Esophagus mucosa (tissue), 1 donor: Measurements from ENCODE around the gene TBC1D26. TPM values are rescaled to one million over a fixed set of nuclear protein-coding genes. Genes with fewer than 3 reads are reported as not detected.
"Not testable (repeated sequence)": the region's sequence is repeated elsewhere in the genome, so short reads cannot be mapped to it uniquely, and the experiment has no call there.

Source experiments
- ATAC-seq: fragments of 200-7000 bp; cut with Tn5 transposase; one replicate; pipeline ENCODE4 v1.9.1; 2020
- total RNA-seq: library from RNA; stranded (reverse); gene quantifications from one replicate; pipeline ENCODE4 v1.2.4, GENCODE V29; 2023
- donor health status: DM: yes; HTN: yes; CAD: no.

Gene TBC1D26
- not detected for total RNA-seq

DNA sequence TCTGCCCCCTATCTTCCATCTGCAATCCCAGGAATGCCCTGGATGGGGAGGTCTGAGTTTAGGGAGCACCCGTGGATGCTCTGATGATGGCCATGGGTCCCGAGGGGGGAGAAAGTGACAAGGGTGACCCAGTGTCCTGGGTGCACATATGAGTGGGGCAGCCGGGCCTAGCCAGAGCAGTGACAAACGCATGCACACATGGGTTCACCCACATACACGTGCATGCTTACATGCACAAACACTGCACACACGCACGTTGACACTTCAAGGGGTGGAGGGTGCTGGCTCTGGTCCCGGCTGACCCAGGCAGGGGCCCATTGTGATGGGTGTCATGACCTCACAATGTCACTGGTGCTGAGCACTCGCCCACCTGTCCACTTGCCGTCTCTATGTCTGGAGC lies at the start of gene TBC1D26:
TSS of gene TBC1D26 (plus strand) at position 384 of the 400 bp plus-strand sequence. CDS start 3,066 bp downstream, outside the sequence.
- not testable (repeated sequence) for ATAC-seq

DNA sequence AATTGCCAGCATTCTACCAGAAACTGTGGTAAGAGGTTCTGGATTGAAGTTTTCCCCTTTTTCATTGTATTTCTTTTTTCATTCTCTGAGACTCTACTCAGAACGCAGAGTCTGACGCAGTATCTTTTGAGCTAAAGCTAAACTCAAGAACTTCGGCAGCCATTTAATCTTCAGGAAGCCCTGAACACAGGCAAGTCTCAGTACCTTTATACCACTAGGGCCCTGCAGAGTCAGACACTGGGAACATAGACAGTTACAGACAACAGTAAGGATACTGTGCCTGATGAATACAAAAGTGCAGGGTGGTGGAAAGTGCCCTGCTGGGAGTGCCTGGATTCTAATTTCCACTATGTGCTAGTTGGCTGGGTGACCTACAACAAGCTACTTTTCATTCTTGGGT lies 48.9 kb upstream of the TBC1D26 start:
- not testable (repeated sequence) for ATAC-seq

DNA sequence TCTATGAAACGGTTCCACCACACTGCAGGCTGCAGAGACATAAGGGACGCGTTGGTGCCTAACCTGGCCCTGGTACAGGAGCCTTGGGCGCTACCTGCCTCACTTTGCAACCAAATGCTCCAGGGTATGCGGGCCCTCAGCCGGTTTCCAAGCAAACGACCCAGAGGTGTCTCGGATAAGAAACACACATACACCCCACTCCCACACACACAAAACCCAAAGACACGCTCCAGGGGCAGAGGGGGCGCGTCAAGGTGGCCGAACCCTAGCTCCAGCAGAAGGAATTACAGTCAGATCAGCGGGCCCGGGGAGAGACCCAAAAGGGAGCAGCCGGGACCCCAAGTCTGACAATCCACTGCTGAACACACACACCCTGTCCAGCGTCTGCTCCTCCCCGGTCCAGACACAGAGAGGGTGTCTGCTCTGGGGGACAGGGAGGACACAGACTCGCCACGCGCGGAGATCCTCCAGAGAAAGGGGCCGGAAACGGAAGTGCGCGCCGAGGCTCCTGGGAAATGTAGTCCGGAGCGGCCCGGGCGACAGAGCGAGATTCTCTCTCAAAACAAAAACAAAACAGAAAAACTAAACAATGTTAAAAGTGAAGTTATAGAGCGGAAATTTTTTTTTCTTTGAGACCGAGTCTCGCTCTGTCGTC lies 48.1 kb upstream of the TBC1D26 start, which contains the start of gene TRIM16:
TSS of gene TRIM16 (minus strand) at position 488 of the 655 bp plus-strand sequence. CDS start 32,702 bp downstream, outside the sequence.
- peak; percentile 84 for ATAC-seq

DNA sequence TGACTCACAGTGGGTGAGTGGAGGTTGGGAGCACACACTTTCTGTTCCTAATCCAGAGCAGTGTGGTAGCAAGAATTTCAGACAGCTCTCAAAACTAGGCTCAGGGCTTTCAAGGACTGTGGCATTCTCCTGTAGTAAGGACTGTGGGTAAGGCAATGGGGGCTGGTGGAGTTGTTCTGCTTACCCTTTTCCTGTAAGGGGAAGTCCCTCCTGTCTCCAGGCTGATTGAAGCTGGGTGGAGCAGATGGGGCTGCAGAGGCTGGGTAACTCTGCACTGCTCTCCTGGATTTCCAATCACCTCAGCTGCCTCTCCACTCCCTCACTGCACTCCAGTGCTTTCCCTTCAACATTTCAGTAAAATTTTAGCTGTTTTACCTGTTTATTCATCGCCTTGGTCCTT lies 44.6 kb upstream of the TBC1D26 start:
- ATAC-seq, result not testable (repeated sequence)

DNA sequence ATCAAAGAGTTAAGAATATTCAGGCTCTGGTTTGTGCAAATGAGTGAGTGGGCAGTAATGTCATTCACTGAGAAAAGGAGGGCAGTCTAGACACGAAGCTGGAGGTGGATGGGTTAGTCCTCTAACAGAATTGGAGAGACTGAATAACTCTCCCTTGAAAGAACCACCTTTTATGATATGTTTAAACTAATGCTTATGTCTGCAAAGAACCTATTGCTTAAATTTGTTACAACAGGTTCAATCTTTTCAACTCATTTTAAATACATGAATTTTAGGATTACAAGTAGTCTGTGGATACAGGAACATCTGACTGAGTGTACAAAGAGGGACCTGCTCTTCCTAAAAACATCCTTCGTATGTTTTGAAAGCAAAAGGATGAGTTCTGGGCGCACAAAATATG lies 33.1 kb upstream of the TBC1D26 start:
- ATAC-seq, result not testable (repeated sequence)

DNA sequence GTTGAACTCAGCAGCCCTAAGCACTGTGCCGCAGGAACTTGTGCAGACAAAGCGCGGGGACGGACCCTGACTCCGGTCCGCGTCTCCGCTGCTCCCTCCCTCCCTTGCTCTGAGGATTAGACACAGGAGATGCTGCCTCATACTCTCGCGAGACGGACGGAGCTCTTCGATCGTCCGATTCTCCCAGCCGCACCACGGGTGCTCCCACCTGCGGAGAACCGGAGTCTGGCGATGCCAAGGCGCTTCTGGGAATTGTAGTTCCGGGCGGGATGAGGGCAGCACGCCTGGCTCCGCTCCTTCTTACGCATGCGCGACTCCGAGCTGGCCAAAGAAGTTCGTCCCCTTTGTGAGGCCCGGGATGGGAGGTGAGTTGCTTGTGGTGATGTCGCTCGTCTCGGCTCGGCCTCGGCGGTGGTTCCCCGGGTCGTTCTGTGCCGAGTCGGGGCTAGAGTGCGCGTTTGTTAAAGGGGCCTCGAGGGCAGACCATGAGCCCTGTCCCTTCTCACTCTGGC lies 32.6 kb upstream of the TBC1D26 start, which contains the start of gene ZNF286A:
TSS of gene ZNF286A (plus strand) at position 340 of the 512 bp plus-strand sequence. CDS start 578 bp downstream, outside the sequence.
- peak; percentile 100 for ATAC-seq

DNA sequence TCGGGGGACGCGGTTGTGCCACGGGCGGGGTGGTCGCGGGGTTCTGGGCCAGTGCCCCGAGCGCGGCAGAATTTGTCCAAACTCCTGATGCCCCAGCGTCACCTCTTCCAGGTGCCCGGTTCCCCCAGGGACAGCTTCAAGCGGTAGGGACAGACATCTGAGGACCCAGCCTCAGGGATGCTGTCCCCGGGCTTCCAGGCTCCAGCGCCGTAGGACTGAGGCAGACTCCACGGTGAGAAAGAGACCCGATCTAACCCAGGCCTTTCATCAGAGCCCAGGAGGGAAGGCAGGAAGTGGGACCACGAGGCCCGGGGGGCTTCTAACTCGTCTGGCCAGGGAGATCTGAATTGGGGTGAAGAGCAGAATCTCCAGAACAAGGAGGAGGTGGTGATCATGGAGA lies 32.1 kb upstream of the TBC1D26 start:
- ATAC-seq, result peak; percentile 8

DNA sequence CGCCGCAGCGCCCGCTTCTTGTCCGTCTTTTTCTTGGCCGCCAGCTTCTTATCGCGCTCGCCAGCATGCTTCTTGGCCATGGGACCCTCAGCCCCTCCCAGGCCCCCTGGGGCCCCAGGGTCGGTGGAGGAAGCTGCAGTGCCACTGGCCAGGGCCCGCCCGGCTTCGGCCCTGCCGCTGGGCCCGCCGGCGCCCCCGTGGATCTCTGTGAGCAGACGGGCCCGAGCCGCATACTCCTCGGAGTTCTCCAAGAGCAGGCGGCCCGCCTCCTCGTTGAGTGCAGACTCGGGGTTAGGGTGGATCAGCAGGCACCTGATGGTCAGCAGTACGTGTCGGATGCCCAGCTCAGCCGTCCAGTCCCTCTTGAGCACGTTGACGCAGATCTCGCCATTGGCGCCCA lies 27.8 kb upstream of the TBC1D26 start:
- ATAC-seq, result not testable (repeated sequence)

DNA sequence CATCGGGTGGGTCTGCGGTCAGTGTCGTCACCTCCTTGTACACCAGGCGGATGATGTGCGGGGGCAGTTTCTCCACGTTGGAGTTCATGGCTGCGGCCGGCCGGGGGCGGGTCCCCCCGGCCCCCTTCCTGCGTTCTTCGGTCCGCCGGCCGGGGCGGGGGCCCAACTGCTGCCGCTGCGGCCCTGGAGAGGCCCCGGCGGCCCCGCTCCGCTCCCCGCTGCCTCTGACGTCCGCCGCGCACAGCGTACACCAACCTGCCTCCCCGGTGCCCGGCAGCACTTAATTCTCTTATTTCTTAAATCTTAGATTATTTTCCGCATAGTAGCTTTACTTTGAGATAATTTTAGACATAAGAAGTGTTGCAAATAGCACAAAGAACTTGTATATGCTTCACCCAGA lies 27.3 kb upstream of the TBC1D26 start:
- ATAC-seq, result not testable (repeated sequence)

DNA sequence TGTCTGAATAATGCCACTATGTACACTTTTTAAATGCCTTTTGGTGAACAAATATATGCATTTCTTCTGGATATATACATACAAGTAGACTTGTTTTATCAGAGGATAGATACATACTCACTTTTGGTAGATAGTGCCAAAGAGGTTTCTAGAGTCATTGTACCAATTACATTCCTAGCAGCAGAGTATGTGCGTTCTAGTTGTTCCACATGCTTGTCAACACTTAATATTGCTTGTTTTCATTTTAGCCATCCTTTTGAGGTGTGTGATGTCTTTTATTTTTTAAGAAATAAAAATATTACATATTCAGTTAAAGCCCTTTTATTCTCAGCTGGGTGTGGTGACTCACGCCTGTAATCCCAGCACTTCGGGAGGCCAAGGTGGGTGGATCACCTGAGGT lies 23.2 kb upstream of the TBC1D26 start:
- not testable (repeated sequence) for ATAC-seq

DNA sequence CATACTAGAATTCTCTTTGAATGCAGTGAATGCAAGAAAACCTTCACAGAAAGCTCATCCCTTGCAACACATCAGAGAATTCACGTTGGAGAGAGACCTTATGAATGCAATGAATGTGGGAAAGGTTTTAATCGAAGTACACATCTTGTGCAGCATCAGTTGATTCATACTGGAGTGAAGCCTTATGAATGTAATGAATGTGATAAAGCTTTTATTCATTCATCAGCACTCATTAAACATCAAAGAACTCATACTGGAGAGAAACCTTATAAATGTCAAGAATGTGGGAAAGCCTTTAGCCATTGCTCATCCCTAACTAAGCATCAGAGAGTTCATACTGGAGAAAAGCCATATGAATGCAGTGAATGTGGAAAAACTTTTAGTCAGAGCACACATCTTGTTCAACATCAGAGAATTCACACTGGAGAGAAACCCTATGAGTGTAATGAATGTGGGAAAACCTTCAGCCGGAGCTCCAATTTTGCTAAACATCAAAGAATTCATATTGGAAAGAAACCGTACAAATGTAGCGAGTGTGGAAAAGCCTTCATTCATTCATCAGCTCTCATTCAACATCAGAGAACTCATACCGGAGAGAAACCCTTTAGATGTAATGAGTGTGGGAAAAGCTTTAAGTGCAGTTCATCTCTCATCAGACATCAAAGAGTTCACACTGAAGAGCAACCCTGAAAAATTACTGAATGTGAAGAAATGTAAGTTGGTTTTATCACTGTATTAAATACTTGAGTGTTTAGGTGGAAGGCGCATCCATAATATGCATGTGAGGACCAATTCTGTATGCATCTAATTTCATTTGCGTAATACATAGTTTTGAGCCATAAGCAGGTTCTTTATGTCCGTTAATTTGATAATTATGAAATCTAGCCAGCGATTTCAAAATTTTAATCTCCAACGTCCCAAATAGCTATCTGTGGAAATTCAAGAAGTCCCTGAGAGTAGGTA lies 15.2 kb upstream of the TBC1D26 start:
- not testable (repeated sequence) for ATAC-seq

DNA sequence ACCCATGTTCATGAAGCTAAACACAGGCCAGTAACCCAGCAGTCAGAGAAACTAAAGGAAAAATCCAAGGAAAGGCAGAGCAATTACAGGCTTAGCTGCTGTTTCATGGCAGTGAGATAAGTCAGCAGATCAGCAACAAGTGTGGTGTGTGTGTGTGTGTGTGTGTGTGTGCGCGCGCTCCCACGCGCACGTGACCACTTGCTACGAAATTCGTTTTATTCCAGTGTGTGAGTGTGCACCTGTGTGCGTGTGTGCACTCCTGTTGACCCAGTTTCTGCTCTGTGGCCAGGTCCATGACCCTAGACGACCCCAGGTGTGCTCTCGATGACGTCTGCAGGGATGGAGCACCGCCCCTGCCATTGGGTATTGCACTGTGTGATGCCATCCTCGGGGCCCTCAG lies 1.5 kb upstream of the TBC1D26 start:
- not testable (repeated sequence) for ATAC-seq

DNA sequence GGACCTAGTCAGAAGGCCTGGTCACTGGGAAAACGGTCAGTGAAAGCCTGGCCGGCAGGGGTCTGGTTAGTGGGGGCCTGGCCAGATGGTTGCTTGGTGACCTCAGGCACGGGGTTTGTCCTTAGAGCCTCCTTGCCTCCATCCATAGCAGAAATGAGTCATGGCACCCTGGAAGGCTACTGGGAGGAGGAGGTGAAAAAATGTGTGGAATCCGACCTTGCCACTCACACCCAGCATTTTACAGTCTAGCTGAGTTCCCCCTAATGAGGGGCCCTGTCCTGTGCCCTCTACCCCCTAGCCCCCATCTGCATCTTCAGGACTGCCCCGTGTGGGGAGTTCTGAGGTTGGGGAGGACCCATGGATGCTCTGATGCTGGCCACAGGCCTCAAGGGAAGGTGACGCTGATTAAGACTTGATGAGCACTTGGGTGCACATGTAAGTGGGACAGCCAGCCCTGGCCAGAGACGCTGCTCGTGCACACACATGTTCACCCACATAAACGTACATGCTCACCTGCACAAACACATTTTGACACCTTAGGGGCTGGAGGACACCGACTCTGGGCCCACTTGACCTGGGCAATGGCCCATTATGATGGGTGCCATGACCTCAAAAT lies 1.2 kb downstream of the TBC1D26 start:
- not testable (repeated sequence) for ATAC-seq

DNA sequence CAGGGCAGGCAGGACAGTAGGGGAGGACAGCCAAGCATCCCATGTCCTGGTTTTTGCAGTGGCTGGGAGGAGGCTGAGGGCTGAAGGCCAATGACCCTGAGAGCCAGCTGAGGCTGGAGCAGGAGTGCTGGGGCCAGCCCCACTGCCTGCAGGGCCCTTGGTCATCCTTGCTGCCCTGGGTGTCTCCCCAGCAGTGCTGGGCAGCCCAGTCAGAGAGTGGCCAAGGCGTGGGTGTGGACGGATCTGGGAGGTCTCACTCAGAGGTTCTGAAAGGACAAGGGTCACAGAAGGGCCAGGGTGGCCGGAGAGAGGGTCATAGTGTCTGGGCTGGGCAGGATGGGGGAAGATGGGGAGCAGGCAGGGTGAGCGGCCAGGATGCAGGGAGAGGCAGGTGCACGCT lies 4.5 kb downstream of the TBC1D26 start:
- not testable (repeated sequence) for ATAC-seq

DNA sequence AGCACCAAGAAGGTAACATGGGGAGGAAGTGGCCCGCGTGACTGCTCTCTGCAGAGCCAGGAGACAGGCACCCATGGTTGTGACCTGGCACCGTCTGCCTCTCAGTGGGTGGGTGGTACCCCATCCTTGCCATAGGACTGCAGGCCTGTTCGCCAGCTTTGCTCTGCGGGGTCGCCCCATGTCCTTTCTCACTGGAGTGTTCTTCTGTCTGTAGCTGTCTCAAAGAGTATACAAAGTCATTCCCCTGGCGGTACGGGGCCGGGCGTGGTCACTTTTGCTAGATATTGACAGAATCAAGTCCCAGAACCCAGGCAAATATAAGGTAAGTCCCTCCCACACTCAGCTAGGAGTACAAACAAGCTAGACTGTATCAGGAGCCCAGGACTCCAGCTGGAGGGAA lies 6.0 kb downstream of the TBC1D26 start:
- no peak for ATAC-seq

DNA sequence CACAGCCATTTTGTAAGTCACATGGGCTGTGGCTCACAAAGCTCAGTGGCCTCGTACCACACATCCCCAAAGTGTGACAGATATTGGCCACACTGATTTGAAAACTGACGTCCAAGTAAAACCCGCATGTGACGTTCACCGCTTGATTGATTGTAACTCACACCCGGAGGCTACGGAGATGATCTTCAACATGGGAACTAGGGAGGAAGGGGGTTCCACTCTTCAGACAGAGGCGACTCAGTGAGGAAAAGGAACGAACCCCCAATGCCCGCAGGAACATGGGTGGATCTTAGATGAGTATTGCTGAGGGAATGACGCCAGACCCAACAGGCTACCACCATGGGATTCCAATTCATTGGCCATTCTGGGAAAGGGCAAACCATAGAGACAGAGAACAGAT lies 7.2 kb downstream of the TBC1D26 start:
- not testable (repeated sequence) for ATAC-seq

DNA sequence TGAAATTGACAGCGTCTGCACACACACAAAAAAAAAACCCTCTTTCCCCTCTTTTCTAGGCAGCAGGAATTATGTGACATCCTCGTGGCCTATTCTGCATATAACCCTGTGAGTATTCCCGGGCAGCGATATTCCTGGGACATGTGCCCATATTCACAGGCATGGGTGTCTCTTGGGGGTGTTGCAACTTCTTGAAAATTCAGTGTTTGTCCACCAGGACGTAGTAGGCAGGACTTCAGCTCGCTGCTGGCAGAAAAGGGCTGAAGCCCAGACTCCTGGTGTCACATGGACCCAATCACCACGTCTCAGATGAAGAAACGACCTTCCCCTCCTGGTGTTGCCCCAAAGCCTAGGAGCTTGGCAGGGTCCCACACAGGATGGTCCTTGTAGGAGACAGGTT lies 8.0 kb downstream of the TBC1D26 start:
- ATAC-seq, result not testable (repeated sequence)

DNA sequence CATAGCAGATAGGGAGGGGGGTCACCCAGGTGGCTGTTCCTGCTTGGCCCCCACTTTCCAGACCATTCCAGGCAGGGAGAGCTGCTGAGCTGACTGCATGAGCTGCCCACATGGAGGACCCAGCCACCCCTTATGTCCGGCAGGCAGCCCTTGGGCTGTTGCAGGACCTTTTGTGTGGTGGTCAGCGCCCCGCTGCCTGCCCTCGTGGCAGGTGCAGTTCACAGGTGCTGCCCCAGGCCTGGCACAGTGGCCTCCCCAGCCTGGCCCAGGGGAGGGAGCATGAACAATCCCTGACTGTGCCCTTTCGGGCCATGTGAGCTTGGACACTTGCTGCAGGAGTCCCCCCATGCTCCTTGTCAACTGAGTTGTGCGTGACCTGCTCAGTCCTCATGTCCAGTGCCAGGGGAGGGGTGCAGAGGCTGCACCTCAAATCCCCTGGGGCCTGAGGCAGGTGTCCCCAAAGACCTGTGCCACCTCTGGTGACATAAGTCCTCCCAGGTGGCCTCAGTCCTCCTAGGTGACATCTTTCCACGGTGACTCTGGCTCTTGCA lies 8.6 kb downstream of the TBC1D26 start:
- no peak for ATAC-seq

DNA sequence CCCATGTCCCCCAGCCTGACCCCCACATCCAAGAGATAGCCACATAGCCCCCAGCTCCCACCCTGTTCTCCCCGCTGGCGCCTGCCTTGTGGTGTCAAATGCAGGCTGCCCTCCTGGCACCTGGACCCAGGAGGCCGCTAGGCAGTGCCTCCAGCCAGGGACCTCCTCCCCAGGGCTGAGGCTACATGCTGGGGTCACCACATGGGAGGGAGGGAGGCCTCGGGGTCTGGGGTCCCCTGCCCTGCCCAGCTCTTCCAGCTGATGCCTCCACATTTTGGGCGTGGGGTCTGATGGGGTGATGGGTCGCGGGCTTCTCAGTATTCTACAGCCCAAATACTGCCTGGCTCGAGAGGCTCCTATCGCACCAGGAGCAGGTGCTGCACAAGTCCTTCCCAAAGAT lies 9.5 kb downstream of the TBC1D26 start:
- no peak for ATAC-seq

DNA sequence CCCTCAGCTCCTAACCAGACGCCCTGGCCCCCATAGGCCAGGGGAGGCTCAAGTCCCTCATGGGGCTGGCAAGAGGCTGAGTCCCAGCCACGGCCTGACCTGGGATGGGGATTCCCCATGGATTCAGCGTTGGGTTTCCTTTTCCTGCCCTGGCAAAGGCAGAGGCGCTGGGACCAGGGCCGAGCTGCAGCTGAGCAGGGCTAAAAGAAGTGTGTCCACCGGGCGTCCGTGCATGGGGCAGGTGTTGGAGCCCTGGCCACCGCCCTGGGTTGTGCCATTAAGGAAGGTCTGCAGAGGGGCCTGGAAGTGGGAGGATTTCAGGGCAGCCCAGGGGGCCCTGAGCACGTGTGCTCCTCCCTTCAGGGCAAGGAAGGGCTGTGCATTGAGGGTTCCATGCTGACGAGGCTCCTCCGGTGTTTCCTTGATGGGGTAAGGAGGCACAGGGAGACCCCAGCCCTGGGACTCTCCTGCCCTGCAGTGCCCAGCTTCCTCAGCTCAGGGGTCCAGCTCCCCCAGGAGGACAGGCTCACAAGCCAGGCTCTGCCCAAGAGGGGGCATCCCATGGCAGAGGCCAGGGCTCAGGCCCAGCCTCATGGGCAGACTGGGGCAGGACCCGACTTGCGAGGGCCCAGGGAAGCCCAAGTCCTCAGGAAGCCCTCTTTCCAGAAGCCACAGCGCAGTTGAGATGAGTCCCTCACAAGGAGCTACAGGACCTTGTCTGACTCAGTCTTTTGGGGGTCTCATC lies 10.1 kb downstream of the TBC1D26 start:
- no peak for ATAC-seq

DNA sequence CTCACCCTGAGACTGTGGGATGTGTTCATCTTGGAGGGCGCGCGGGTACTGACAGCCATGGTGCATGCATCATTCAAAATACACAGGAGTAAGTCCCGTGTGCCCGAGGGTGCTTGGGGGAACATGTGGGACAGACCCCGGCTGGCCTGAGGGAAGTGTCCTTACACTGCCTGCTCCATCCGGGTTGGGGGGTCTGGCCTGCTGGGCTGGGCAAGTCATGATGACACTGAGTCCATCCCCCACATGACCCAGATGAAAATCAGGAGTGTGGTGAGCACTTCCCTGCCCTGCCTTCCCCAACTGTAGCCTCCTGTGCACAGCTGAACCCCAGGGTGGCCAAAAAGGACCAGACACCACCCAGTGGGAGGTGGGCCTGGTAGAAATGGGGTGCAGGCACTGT lies 10.8 kb downstream of the TBC1D26 start:
- ATAC-seq, result no peak
